Liver (tissue), 9 donors: Measurements from ENCODE around the gene USP14. TPM values are rescaled to one million over a fixed set of nuclear protein-coding genes. Genes with fewer than 3 reads are reported as not detected.

Experiments used
- DNase-seq: peaks from one replicate; pipeline ENCODE4 v3.0.0-alpha.2; 2017; ENCODE audit warnings: low spot score
- H3K27ac ChIP-seq, 2 donors: one replicate each; pipeline ENCODE4 v1.7.0; 2013; ENCODE audit warnings: inconsistent platforms in 2 of 2, low read length in 2 of 2, control low read depth in 1 of 2, low read depth in 1 of 2, mild to moderate bottlenecking in 1 of 2
- H3K27me3 ChIP-seq, 4 donors: one replicate each; pipeline versions ENCODE4 v1.6.1 to v1.7.0; 2013; ENCODE audit warnings: low read length in 3 of 4, inconsistent platforms in 1 of 4, mild to moderate bottlenecking in 1 of 4, moderate library complexity in 1 of 4; ENCODE audit not compliant: control insufficient read depth in 4 of 4, insufficient read depth in 4 of 4
- H3K36me3 ChIP-seq, 4 donors: one replicate each; pipeline versions ENCODE4 v1.6.1 to v1.7.0; 2013; ENCODE audit warnings: low read length in 3 of 4, mild to moderate bottlenecking in 3 of 4, low read depth in 1 of 4, moderate library complexity in 1 of 4; ENCODE audit not compliant: control insufficient read depth in 4 of 4, insufficient read depth in 3 of 4
- H3K4me1 ChIP-seq, 4 donors: one replicate each; pipeline versions ENCODE4 v1.6.1 to v1.7.0; 2013; ENCODE audit warnings: low read length in 3 of 4, mild to moderate bottlenecking in 3 of 4, moderate library complexity in 1 of 4; ENCODE audit not compliant: control insufficient read depth in 4 of 4, insufficient read depth in 4 of 4
- H3K4me3 ChIP-seq, 3 donors: one replicate each; pipeline versions ENCODE4 v1.6.1 to v1.7.0; 2013; ENCODE audit warnings: low read length in 3 of 3, control low read depth in 1 of 3, low read depth in 1 of 3, mild to moderate bottlenecking in 1 of 3
- H3K9ac ChIP-seq, 2 donors: one replicate each; pipeline ENCODE4 v1.7.0; 2013; ENCODE audit warnings: low read length in 2 of 2, mild to moderate bottlenecking in 2 of 2, moderate library complexity in 2 of 2, control low read depth in 1 of 2, low read depth in 1 of 2
- H3K9me3 ChIP-seq, 4 donors: one replicate each; pipeline versions ENCODE4 v1.6.1 to v1.7.0; 2013; ENCODE audit warnings: low read length in 3 of 4; ENCODE audit not compliant: control insufficient read depth in 4 of 4
- CTCF ChIP-seq: fragments of 150-350 bp; IDR thresholded peaks from 2 replicates; pipeline ENCODE4 v1.5.1; 2017; ENCODE audit warnings: improper control_type of control experiment, low read depth, low read length; ENCODE audit not compliant: missing input control
- EGR1 ChIP-seq, 2 donors: IDR thresholded peaks; 2 replicates each; pipeline ENCODE4 v1.6.1; 2016 to 2018; ENCODE audit warnings: antibody characterized with exemption in 2 of 2, low read depth in 2 of 2
- FOXA1 ChIP-seq: IDR thresholded peaks from 2 replicates; pipeline ENCODE4 v1.6.1; 2016; ENCODE audit warnings: antibody characterized with exemption
- GABPA ChIP-seq, 2 donors: IDR thresholded peaks in 1 of 2; conservative IDR thresholded peaks in 1 of 2; 2 replicates each; pipeline ENCODE4 v1.6.1; 2016; ENCODE audit warnings: antibody characterized with exemption in 2 of 2, mild to moderate bottlenecking in 1 of 2, moderate library complexity in 1 of 2
- HNF4A ChIP-seq, 2 donors: conservative IDR thresholded peaks; 2 replicates each; pipeline ENCODE4 v1.6.1; 2016; ENCODE audit warnings: antibody characterized with exemption in 2 of 2, mild to moderate bottlenecking in 2 of 2
- HNF4G ChIP-seq: IDR thresholded peaks from 2 replicates; pipeline ENCODE4 v1.6.1; 2016; ENCODE audit warnings: antibody characterized with exemption
- JUND ChIP-seq, 2 donors: IDR thresholded peaks; 2 replicates each; pipeline ENCODE4 v1.6.1; 2016; ENCODE audit warnings: antibody characterized with exemption in 2 of 2
- MAX ChIP-seq: IDR thresholded peaks from 2 replicates; pipeline ENCODE4 v1.6.1; 2016; ENCODE audit warnings: antibody characterized with exemption
- NR2F2 ChIP-seq: IDR thresholded peaks from 2 replicates; pipeline ENCODE4 v1.6.1; 2016; ENCODE audit warnings: antibody characterized with exemption
- RAD21 ChIP-seq, 2 donors: IDR thresholded peaks; 2 replicates each; pipeline ENCODE4 v1.6.1; 2016; ENCODE audit warnings: antibody characterized with exemption in 2 of 2, mild to moderate bottlenecking in 2 of 2
- REST ChIP-seq: IDR thresholded peaks from 2 replicates; pipeline ENCODE4 v1.6.1; 2016; ENCODE audit warnings: antibody characterized with exemption, mild to moderate bottlenecking
- SP1 ChIP-seq: IDR thresholded peaks from 2 replicates; pipeline ENCODE4 v1.6.1; 2018; ENCODE audit warnings: antibody characterized with exemption, mild to moderate bottlenecking
- YY1 ChIP-seq: IDR thresholded peaks from 2 replicates; pipeline ENCODE4 v1.6.1; 2016; ENCODE audit warnings: antibody characterized with exemption, mild to moderate bottlenecking
- ZBTB33 ChIP-seq: IDR thresholded peaks from 2 replicates; pipeline ENCODE4 v1.6.1; 2016; ENCODE audit warnings: antibody characterized with exemption
- WGBS: extraction: QIAGEN DNeasy Blood & Tissue Kit; methylation state at CpG from one replicate; pipeline ENCODE4 v1.1.7; 2013; 5-methylcytosine and 5-hydroxymethylcytosine counted together
- polyA plus RNA-seq, 2 donors: library from polyadenylated mRNA; stranded (reverse) in 1 of 2; unstranded in 1 of 2; fragments of 200-250 nt in 1 of 2; fragments of >200 nt in 1 of 2; fragmentation: Nextera tagmentation in 1 of 2; extraction: Ambion mirVana in 1 of 2; gene quantifications; one replicate each; pipeline versions ENCODE4 v1.2.1 to v1.2.3, GENCODE V29; 2013 to 2015
- total RNA-seq, 2 donors: library from RNA; depleted of rRNA; stranded (reverse); fragments of >200 nt; gene quantifications; one replicate each; pipeline ENCODE4 v1.2.3, GENCODE V29; 2014
- donor health status: healthy.
- donor health status: healthy.
- donor health status: healthy.
- donor health status: healthy.
- donor health status: healthy.

Gene USP14
- total and polyA plus RNA-seq, 4 donors = 16.2 to 28.3 (median 20.7) TPM

GRCh38 chr18:210075-210474 lies 51.7 kb downstream of the USP14 start:
- H3K4me3 ChIP-seq = no peak overlapping the region
- H3K27ac ChIP-seq = no peak overlapping the region
- TF ChIP-seq FOXA1 = no peak
- peak; percentile 7 for TF ChIP-seq HNF4G
- peak; percentile 15 for TF ChIP-seq YY1
- peak; percentile 54 to 72 for TF ChIP-seq HNF4A (conservative IDR thresholded peaks at IDR 0.05)
- no peaks in the 10 kb centered on the region for H3K9me3 ChIP-seq
- no peak overlapping the region for H3K9ac ChIP-seq
- H3K36me3 ChIP-seq = peaks cover 8 to 48% (median 30%) of the 10 kb centered on the region in 4 donors
- WGBS = 44% methylated on average over 1 of the region's 1 CpG
- H3K27me3 ChIP-seq = no peaks in the 10 kb centered on the region
- no peak for DNase-seq
- peaks cover 0 to 15% (median 2%) of the 10 kb centered on the region in 4 donors for H3K4me1 ChIP-seq

GRCh38 chr18:210733-211132 lies 52.4 kb downstream of the USP14 start:
- Histone ChIP-seq H3K4me1 (peaks cover 0 to 15% (median 2%) of the 10 kb centered on the region in 4 donors), H3K27ac (no peak overlapping the region), H3K9me3 (no peaks in the 10 kb centered on the region), H3K4me3 (no peak overlapping the region), H3K9ac (no peak overlapping the region), H3K27me3 (no peaks in the 10 kb centered on the region), H3K36me3 (peaks cover 9 to 48% (median 29%) of the 10 kb centered on the region in 4 donors)
- no peak for DNase-seq
- WGBS = 98% methylated on average over 4 of the region's 4 CpGs
- no peak for TF ChIP-seq EGR1 (IDR thresholded peaks at IDR 0.05; ENCODE audit: low read depth in 2 of 2)
- TF ChIP-seq FOXA1 = no peak
- no peak for TF ChIP-seq ZBTB33
- TF ChIP-seq CTCF = no peak
- TF ChIP-seq JUND (IDR thresholded peaks at IDR 0.05) = no peak
- no peak for TF ChIP-seq GABPA (IDR thresholded peaks at IDR 0.05 in 1 of 2, conservative IDR thresholded peaks at IDR 0.05 in 1 of 2)
- no peak for TF ChIP-seq RAD21 (IDR thresholded peaks at IDR 0.05)
- TF ChIP-seq MAX = no peak
- no peak for TF ChIP-seq REST
- TF ChIP-seq YY1 = no peak
- no peak for TF ChIP-seq HNF4A (conservative IDR thresholded peaks at IDR 0.05)
- no peak for TF ChIP-seq HNF4G
- no peak for TF ChIP-seq SP1
- TF ChIP-seq NR2F2 = no peak
